GM21529 (cell line): ENCODE measurements around the gene SCYGR5.
"Not testable (repeated sequence)": the region's sequence is repeated elsewhere in the genome, so short reads cannot be mapped to it uniquely, and the experiment has no call there.

ENCODE experiments used
- ATAC-seq: cut with Tn5 transposase; IDR thresholded peaks from one replicate; pipeline ENCODE4 v1.9.1; 2021; ENCODE audit not compliant: unreplicated experiment

The SCYGR5 gene

DNA sequence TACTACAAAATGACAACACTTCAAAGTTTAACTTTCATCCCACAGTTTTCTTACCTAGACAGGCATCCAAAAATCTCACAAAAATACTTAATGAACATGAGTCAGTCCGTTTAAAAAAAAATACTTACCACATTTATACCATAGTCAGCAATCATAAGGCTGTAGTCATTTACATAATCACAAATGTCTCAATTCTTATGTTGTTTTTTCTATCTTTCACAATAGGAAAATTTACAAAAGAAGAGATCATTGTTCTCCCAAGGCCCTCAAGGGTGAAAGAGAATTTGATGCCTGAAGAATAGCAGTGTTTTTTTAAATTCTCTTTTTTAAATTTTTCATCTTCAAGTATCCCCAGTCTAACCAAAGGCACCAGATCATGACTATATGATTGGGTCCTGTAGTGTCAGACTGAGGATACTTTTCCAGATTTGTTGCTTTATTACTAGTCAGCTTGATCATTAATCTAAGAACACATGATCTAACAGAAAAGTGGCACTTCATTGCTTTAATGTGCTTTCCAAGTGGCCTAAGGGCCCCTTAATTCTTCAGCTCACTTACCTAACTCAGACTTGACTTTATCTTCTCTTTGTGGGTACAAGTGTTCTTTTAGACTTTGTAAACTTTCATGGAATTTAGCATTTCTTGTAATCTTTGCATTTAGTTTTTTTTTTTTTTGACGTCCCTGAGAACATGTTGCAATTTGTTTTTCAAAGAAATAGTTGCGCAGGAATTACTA lies 4.7 kb downstream of the SCYGR5 start:
- no peak for ATAC-seq

DNA sequence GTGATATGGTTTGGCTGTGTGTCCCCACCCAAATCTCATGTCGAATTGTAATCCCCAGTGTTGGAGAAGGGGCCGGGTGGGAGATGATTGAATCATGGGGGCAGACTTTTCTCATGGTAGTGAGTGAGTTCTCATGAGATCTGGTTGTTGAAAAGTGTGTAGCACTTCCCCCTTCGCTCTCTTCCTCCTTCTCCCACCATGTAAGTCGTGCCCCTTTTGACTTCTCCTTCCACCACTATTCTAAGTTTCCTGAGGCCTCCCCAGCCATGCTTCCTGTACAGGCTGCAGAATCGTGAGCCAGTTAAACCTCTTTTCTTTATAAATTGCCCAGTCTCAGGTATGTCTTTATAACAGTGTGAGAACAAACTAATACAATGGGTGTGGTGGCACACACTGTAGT lies 7.0 kb downstream of the SCYGR5 start:
- ATAC-seq = not testable (repeated sequence)

- no peak for ATAC-seq
These were observed 7.9 kb downstream of the SCYGR5 start for GRCh38 chr2:227674485-227674884.

- ATAC-seq = no peak
These were observed 11.3 kb downstream of the SCYGR5 start for GRCh38 chr2:227677928-227678327.

DNA sequence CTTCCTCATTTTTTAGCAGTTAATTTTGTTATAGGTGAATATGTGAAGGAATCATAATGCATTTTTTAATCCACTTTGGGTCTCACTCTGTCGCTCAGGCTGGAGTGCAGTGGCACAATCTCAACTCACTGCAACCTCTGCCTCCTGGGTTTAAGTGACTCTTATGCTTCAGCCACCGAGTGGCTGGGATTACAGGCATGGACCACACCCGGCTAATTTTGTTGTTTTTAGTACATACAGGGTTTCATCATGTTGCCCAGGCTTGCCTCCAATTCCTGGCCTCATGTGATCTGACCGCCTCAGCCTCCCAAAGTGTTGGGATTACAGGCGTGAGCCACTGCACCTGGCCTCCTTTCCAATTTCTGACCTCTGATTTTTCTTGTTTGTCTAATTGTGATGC lies 17.7 kb downstream of the SCYGR5 start:
- ATAC-seq = no peak

- ATAC-seq = no peak
These were observed 20.6 kb downstream of the SCYGR5 start for GRCh38 chr2:227687189-227687588.

GRCh38 chr2:227696990-227697679 lies 30.5 kb downstream of the SCYGR5 start:
- ATAC-seq = no peak

GRCh38 chr2:227701556-227701955 lies 35.0 kb downstream of the SCYGR5 start:
- no peak for ATAC-seq

GRCh38 chr2:227703280-227703732 lies 36.7 kb downstream of the SCYGR5 start:
- ATAC-seq = no peak

DNA sequence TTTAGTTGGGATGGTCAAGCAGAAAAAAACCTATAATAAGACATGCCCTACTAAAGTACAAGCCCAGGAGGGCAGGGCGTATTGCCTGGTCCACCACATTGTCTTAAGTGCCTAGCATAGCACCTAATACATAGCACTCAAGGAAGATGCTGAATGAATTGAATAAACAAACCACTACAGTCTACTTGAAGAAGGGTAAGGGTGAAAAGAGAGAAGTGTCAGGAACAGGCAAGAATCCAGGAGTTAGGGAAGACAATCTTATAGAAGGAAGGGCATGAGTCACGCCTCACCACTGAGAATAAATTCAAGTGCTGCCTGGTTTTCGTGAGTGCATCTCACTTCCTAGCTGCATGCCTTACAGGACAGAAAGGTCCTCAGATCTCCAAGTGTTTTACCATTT lies 37.4 kb downstream of the SCYGR5 start:
- ATAC-seq = no peak

- no peak for ATAC-seq
These were observed 40.3 kb downstream of the SCYGR5 start for GRCh38 chr2:227706859-227707258.

DNA sequence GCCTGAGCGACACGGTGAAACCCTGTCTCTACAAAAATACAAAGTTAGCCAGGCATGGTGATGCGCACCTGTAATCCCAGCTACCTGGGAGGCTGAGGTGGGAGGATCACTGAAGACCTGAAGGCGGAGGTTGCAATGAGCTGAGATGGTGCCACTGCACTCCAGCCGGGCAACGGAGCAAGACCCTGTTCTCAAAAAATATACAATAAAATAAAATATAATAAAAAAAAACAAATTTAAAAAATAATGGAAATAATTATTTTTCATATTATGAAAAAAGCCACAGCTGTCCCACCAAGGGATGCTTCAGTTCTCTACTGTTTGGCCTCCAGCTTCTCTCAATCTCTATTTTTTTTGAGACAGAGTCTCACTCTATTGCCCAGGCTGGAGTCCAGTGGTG lies 40.8 kb downstream of the SCYGR5 start:
- ATAC-seq = no peak

DNA sequence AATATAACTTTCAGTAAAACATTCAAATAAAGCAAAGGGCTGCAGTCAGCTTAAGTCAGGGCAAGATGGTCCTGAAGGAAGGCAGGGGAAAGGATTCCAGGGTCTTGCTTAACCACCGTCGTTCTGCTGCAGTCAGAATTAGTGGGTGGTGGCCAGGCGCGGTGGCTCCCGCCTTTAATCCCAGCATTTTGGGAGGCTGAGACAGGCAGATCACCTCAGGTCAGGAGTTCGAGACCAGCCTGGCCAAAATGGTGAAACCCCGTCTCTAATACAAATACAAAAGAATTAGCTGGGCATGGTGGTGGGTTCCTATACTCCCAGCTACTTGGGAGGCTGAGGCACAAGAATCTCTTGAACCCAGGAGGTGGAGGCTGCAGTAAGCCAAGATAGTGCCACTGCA lies 44.4 kb downstream of the SCYGR5 start:
- ATAC-seq = no peak

DNA sequence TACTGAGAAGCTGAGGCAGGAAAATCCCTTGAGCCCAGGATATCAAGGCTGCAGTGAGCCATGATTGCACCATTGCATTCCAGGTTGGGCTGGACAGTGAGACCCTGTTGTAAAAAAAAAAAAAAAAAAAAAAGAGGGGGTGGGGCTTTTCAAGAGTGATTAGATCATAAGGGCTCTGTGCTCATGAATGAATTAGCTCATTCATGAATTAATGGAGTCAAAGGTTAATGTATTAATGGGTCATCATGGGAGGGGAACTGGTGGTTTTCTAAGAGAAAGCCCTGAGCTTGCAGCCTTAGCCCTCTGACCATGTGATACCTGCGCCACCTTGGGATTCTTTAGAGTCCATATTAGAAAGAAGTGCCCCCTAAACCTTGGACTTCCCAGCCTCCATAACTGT lies 46.7 kb downstream of the SCYGR5 start:
- ATAC-seq = no peak

GRCh38 chr2:227716501-227716900 lies 49.9 kb downstream of the SCYGR5 start:
- ATAC-seq = no peak
